ENCODE results near the gene IZUMO4.

IZUMO4 gene, protein sequence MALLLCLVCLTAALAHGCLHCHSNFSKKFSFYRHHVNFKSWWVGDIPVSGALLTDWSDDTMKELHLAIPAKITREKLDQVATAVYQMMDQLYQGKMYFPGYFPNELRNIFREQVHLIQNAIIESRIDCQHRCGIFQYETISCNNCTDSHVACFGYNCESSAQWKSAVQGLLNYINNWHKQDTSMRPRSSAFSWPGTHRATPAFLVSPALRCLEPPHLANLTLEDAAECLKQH

DNA sequence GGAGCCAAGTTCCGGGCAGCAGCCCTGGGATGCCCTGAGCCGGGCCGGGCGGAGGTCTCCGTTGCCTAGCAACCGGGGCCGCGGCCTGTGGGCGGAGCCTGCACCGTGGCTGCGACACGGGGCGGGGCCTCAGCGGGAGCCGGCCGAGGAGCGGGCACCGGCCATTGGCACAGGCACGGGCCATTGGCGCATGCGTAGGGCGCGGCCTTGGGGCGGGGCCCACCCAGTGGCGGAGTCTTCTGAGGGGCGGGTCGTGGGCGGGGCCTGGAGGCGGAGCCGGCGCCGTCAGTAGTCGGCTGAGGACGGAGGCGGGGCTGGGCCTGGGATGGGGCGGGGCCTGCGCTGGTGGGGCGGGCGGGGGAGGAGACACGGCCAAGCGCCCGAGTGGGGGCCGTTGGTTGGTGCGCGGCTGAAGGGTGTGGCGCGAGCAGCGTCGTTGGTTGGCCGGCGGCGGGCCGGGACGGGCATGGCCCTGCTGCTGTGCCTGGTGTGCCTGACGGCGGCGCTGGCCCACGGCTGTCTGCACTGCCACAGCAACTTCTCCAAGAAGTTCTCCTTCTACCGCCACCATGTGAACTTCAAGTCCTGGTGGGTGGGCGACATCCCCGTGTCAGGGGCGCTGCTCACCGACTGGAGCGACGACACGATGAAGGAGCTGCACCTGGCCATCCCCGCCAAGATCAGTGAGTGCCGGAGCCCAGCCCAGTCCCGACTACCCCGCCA lies at the start of gene IZUMO4:
TSS of gene IZUMO4 (plus strand) at position 436 of the 723 bp plus-strand sequence. CDS start at position 467, 31 bp downstream.
- peak; percentile 100 for DNase-seq

DNA sequence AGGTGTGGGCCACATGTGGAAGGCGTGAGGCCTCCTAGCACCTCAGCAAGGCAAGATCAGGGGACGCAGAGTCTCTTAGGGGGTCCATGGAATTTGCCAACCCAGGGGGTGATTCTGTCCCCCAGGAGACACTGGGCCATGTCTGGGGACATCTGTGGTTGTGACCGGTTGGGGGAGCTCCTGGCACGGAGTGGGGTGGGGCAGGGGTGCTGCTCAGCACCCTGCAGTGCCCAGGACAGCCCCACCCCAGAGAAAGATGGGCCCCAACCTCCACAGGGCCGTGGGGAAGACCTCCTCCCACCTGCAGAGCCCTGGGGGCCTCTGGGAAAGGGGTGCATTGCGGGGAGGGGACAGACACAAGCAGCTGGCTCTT lies 49.7 kb upstream of the IZUMO4 start:
- DNase-seq, result no peak

DNA sequence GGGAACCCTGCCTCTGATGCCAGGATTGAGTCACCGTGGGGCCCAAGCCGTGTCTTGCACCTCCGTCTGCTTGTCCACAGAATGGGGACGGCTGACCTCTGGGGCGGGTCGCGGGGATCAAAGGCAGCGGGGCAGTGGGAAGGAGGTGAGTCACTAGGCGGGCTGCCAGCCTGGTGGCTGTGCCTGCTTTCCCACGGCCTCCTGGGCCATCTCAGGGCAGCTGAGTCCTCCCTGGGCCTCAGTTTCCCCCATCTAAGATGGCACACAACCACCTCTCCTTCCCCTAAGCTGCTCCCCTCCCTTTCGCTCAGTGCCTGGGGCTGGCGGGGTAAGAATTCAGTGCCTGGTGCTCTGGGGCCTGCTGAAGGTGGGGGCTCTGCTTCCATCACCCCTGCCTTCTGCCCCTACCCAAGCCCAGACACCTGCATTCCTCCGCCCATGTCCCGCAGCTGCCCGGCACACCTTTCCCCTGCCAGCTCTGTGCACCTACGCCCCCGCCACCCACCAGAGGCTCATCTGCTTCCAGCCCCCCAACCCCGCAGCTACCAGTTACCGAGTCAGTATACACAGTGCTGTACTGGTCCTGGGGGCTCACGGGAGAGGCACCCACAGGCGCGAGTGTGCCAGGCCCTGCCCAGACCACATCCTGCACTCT lies 49.1 kb upstream of the IZUMO4 start:
- DNase-seq, result peak; percentile 49

DNA sequence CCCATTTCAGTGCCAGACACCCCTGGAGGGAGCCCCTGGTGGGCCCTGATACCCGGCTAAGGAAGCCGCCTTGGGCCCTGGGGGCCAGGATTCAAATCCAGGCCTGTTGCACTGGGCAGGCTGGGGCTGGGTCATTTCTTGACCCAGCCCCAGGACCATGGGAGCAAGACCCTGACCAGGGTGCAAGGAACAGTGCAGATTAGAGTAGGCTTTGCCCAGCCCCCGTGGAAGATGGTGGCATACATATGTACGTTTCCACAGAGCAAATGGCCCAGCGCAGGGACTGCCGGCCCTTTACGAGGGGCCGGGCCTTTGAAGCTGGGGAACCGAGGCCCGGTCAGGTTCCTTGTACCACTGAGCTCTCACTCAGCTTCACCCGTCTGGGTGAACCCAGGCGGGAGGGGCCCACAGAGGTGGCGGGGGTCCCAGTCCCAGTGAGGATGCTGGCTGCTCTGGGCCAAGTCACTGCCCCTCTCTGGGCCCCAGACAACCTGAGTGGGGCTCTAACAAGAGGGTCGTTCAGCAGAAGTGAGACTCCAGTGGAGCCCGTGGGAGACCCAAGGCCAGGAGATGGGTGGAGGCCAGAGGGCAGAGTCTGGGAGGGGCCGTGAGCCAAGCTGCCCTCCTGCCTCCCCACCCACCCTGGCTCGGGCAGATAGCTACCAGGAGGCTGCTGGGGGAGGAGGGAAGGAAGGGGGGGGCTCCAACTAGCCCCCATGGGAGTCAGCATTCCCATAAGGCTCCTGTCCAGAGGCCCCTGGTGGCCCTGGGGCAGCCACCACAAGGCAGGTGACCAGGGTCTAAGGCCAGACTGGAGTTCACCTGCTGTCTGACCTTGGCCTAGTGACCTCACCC lies 48.4 kb upstream of the IZUMO4 start:
- DNase-seq, result no peak

DNA sequence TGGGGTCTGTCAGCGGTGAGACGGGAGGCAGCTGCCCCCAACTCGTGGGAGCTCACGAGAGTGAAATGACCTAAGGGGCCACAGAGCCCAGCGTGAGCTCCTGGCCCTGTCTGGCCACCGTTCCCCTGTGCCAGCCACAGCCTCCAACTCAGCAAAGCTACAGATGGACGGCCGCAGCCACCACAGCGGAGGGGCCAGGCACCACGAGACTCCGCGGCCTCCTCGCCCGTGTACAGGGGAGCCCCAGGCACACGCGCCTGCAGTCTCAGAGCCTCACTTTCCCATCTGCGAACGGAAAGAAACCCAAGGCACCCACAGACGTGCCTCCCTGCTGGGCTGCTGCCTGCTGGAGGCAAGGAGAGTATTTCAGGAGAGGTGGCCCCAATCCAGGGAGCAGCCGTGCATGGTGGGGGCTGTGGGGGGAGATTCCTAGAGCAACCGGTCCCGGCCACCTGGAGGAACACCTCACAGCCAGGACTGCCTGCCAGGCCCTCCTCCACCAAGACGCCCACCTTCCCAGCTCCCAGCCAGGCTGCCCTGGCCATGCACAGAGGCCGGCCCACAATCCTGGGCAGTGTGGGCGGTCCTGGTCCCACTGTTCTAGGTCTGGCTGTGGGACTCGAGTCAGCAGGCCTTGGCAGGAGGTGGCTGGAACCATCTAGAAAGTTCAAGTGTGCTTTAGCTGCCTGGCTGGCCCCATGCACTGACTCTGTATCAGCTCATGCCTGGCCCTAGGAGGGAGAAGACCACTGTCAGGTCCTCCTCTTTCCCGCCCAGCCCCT lies 47.6 kb upstream of the IZUMO4 start:
- no peak for DNase-seq

DNA sequence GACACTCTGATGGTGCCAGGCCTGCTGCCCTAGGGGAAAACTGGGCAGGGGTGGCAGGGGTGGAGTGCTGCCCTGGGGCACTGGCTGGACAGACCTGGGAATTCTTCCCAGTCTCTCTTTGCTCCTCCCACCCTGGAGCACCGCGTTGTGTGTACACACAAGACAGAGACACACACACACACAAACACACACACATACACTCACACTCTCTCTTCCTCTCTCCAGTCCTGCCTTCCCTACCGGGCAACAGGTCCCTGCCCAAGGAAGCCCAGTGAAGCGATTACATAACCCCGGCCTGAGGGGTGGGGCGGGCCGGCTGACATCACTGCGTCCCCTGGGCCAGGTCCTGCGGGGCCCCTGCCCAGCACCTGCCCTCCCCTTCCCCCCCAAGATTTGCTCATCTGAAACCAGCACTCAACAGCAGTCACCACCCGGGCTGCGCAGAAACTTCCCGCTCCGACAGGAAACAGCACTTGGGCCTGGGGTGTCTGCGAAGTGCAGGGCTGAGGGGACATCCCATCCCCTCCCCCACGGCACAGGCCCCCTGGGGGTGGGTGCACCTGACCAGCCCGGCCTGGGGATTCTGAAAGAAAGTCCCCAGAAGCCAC lies 46.9 kb upstream of the IZUMO4 start:
- peak; percentile 78 for DNase-seq

DNA sequence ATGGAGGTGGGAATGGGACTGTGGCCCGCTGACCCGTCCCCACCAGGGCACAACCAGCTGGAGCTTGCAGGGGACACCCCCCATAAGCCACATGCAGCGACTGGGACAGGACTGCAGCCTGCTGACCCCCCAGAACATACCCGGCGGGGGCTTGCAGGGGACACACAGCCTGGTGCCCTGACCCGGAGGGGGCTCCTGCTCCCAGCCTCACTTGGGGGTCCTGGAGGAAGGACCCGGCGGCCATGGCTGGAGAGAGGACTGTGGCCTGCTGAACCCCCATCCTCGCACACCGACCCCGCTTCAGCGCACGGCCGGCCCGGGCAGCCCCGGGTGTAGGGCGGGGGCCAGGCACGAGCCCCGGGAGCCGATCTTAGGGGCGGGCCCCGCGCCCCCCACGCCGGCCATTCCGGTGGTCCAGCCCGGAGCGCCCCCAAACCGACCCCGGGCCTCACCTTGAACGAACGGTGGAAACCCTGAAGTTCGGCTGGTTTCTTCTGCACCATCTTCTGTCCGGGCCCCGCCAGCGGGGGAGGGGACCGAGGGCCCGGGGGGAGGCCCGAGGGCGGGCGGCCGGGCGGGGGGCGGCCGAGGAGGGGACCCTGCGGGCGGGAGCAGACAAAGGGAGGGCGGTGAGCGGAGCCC lies 46.2 kb upstream of the IZUMO4 start:
- DNase-seq, result no peak

DNA sequence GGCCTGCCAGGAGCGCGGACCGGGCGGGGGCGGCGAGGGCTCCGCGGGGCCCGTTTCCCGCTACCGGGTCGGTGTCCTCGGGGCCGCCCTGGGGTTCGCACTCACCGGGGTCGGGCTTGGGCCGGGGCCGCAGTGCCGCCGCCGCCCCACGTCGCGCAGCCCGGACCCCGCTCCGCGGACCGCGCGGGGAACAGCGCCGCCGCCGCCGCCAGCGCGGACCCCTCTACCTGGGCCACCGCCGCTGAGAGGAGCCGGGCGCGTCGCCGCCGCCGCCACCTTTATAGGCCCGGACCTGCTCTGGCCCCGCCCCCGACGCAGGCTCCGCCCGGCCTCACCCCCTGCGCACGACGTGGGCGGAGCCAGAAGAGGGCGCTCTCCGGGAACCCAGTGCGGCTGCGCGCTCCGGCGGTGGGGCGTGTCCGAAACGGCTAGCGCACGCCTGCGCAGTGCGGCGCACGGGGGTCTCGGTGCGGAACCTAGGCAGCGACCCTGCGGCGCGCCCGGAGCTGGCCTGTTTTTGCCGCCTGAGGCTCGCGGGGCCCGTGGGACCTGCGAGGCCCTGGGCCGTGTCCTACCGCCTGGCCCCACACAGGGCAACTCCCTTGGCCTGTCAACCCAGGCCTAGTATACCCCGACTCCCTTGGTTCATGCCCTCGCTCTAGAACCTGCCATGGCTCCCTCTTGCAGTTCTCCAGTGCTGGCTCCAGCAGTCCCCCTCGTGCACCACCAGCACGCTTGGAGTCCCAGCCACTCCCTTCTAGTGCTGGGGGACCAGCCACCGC lies 45.5 kb upstream of the IZUMO4 start, which contains the start of gene MKNK2:
TSS of gene MKNK2 (minus strand) at position 254 of the 782 bp plus-strand sequence. CDS start 393 bp downstream, outside the sequence.
- DNase-seq, result peak; percentile 97

DNA sequence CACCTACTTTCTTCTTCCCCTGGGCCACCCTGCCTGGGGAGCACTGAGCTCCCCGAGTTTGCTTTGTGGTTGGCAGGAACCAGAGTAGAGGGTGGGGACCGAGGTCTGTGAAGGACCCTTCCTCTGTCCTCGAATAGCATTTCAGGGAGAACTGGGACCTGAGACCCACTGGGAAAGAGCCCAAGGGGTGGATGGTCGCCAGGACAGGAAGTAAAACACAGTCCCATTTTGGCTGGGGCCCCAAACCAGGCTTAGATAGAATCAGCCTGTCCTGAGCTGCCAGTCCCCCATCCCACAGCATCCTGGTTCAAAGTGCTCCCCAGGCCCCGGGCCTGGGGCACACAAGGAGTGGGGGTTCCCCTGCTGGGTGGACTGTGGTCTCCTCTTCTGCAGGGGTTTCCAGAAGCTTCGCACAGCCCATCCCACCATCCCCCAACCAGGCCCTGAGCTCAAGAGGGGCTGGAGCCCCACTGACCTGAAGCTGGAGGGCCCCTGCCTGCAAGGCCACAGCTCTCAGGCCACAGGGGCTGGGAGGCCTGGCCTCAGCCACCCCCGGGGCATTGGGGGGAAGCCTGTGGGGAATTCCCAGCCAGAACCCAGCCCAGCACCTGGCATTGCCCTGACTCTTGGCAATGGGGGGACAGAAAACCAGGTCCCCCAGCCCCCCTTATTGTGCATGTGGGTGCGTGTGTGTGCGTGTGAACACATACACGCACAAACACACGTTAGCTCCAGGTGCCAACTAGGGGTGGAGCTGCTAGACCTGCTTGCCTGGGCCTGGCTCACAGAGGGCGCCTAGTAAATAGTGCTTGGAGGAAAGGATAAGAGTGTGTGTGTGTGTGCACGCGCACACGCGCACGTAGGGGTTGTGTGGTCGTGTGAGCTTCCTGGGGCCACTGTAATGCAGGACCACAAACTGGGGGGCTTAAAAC lies 44.7 kb upstream of the IZUMO4 start:
- DNase-seq, result peak; percentile 63

DNA sequence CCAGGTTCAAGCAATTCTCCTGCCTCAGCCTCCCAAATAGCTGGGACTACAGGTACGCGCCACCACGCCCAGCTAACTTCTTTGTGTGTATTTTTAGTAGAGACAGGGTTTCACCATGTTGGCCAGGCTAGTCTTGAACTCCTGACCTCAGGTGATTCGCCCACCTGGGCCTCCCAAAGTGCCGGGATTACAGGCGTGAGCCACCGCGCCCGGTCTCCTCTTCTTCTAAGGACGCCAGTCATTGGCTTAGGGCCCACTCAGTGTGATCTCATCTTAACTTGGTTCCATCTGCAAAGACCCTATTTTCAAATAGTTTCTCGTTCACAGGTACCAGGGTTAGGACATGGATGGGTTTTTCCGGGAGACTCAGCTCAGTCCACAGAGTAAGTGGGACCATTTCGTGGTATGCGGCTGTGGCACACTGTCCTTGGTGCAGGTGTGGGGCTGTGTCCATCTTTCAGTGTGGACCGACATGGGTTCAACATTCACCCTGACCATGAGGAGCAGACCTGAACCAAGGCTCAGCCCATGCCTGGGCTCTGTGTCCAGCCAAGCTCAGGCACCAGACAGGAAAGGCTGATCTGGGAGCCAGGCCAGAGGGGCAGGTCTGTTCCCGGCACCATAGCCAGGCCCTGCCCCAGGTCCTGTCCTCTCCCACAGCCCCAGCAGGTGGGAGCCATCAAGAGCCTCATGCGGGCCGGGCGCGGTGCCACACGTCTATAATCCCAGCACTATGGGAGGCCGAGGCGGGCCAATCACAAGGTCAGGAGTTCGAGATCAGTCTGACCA lies 42.9 kb upstream of the IZUMO4 start:
- no peak for DNase-seq

DNA sequence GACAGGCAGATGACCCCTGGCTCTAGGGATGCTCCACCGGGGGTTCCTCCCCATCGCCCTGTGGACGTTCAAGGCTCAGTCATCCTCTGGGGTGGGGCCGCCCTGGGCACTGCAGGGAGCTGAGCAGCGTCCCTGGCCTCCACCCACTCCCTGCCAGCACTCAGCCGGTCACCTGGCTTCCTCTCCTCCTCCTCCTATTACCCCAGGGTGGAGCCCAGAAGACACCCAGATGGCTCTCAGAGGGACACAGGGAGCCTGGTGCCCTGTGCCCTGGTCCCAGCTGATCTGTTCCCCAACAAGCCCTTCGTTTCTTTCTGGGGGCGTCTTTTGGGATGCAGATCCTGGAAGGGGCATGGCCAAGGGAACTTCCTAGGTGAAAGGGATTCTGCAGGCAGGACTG lies 42.0 kb upstream of the IZUMO4 start:
- no peak for DNase-seq

DNA sequence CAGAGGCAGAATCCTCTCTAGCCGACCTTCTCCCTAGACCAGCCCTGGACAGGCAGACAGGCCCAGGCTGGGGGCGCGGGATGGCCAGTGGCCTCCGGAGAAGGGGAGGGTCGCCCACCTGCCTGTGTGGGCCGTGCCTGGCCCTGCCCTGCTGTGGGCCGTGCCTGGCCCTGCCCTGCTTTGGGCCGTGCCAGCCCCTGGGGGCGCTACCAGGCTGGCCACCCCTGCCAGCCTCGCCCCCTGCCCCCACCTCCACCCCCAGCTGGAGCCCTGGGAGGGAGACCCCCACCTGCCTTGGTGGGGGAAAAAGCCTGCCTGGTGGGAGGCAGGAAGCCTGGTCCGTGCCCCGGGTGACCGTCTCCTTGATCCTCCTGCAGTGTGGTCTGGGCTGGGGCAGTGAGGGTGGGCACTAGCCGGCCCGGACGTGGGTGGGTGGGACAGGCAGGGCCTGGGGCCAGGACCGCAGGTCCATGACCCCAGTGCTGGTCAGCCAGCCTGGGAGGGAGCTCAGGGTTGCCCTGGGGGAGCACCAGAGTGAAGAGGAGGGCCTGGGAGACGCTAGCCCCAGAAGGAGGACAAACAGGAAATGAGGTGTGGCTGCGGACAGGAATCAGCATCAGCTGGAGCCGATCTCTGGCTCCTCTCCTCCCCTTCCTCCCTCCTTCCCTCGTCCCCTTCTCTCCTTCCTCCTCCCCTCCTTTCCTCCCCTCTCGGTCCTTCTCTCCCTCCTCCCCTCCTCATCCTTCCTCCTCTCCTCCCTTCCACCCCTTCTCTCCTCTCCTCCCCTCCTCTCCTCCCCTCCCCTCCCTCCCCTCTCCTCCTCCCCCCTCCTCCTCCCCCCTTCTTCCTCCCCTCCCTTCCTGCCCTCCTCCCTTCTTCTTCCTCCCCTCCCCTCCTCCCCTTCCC lies 40.5 kb upstream of the IZUMO4 start:
- peak; percentile 70 for DNase-seq

DNA sequence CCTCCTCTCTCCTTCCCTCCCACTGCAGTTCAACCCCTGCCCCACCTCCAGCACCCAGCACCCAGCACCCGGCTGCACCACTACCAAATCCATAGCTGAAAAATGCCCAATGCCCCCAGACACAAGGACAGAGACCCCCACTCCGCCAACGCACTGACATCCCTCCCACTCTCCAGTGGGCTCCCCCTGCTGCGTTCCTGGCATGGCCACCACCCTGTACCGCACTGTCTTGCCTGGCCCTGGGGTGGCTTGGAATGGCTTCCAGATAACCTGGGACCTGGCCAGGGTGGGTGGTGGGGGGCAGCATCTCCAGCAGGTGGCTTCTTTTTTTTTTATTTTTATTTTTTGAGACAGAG lies 39.9 kb upstream of the IZUMO4 start:
- no peak for DNase-seq

DNA sequence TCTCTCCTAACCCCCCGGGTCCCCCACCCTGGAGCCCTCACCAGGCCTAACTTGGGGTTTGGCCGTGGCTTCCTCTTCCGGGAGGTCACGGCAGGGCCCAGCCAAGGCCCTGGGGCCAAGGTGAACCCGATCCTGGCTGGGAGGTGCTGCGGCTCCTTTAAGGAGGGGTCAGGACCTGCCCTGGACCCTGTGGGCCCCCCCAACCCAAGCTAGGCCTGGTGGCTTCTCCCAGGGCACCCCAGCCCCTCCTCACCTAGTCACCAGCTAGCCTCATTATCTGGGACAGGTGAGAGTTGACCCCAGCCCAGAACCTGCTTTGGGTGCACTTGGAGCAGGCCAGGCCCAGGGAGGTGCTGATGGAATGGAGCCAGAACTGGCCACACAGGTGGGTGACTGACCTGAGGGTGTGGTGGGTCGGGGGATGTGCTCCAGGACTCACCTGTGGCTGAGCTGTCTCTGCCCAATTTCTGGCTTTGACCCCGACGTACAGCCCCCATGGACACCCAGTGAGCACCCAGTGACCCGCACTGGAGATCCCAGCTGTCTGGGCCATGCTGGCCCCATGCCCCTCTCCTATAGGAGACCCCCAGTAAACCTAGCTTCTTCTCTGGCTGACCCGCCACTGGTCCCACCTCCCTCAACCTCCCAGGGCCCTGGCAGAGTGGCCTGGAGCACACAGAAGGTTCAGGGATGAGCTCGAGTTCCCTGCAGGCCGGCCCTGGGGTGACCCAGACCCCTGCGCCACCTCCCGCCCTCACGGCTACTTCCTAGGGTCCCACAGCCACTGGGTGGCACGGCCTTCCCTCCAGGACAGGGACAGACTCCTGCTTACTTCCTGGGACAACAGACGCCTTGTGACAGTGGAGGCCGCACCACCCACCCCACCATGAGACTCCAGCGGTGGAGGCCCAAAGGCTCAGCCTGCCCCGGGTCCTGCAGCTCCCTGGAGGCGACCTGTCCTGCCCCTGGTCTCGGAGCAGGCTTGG lies 38.9 kb upstream of the IZUMO4 start:
- DNase-seq, result no peak

DNA sequence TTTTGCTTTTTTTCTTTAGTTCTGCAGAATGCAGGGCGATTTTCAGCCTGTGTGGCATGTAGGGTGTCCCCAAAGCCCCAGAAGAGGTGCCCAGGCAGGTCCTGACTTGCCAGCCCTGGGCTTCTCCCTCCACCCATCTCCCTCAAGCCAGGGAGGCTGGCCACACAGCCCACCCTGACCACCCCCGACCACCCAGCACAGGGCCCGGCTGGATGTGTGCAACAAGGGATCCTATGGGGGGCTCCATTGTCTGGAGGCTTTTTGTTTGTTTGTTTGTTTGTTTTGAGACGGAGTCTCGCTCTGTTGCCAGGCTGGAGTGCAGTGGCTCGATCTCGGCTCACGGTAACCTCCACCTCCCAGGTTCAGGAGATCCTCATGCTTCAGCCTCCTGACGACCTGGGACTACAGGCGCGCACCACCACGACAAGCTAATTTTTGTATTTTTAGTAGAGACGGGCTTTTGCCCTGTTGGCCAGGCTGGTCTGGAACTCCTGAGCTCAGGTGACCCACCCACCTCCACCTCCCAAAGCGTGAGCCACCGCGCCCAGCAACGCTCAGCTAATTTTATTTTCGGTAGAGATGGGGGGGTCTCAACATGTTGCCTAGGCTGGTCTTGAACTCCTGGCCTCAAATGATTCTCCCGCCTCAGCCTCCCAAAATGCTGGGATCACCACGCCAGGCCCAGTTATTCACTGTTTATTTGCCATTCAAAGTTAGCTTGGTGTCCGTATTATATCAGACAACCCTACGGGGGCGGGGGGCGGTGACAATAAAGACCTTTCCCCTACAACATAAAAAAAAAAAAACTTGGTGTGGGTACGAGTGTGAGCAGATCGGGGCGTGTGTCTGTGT lies 37.9 kb upstream of the IZUMO4 start:
- no peak for DNase-seq

Measured in CD4-positive, alpha-beta T cell treated with Interleukin-17A for 4 hours (primary cell).